ENCODE results near the gene ASCL5.

ASCL5 gene

DNA sequence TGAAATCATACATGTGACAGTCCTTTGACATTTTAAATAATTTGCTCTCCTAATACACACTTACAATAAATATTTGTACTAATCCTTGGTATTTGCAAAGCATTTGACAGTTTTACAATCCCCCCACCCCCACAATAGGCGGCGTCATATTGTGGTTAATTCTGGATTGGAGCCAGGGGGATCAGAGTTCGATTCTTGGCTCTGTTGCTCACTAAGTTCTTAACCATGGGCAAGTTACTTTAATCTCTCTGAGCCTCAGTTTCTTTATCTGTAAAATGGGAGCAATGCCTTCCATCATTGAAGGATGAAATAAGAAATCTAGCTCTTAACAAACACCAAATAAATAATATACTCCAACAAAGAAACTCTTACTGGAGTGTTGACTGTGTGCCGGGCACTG is 38.6 kb downstream of the ASCL5 start:
- TF ChIP-seq, protein P1, sequence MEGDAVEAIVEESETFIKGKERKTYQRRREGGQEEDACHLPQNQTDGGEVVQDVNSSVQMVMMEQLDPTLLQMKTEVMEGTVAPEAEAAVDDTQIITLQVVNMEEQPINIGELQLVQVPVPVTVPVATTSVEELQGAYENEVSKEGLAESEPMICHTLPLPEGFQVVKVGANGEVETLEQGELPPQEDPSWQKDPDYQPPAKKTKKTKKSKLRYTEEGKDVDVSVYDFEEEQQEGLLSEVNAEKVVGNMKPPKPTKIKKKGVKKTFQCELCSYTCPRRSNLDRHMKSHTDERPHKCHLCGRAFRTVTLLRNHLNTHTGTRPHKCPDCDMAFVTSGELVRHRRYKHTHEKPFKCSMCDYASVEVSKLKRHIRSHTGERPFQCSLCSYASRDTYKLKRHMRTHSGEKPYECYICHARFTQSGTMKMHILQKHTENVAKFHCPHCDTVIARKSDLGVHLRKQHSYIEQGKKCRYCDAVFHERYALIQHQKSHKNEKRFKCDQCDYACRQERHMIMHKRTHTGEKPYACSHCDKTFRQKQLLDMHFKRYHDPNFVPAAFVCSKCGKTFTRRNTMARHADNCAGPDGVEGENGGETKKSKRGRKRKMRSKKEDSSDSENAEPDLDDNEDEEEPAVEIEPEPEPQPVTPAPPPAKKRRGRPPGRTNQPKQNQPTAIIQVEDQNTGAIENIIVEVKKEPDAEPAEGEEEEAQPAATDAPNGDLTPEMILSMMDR (conservative IDR thresholded peaks at IDR 0.05; ENCODE audit: low read depth, low read length) = no peak
- H3K4me3 ChIP-seq (ENCODE audit: low read depth, low read length) = no peak overlapping the region
- DNase-seq (ENCODE audit: low read depth) = no peak

DNA sequence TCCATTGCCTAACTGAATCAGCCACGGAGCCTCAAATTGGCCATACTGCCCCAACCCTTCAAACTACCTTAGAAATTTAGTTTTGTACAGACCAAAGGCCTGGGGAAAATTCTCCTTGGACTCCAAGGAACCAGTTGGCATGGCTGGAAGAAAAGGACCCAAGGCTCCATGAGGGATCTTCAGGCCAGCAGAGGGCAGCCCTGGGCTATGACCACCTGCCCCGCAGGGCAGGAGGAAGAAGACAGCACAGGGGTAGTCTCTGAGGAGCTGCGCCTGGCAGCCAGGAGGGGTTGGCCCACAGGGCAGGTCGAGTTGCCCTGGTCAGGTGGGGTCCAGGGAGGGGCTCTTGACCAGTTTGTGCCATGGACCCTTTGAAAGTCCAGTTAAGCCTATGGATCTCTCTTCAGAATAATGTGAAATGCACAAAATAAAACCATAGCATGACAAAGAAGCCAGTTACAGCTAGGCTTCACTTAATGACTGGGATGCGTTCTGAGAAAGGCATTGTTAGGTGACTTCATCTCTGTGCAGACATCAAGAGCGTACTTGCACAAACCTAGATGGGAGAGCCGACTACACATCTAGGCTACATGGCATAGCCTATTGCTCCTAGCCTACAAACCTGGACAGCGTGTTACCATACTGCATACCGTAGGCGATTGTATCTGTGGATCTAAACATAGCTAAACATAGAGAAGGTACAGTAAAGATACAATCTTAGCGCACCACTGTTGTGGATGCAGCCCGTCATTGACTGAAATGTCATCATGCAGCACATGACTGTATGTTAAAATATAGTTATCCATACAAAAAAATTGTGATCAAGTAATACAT is 40.9 kb downstream of the ASCL5 start:
- TF ChIP-seq, protein P1 (conservative IDR thresholded peaks at IDR 0.05; ENCODE audit: low read depth, low read length) = peak; percentile 86
- H3K4me3 ChIP-seq (ENCODE audit: low read depth, low read length) = no peak overlapping the region
- DNase-seq (ENCODE audit: low read depth) = peak; percentile 64

DNA sequence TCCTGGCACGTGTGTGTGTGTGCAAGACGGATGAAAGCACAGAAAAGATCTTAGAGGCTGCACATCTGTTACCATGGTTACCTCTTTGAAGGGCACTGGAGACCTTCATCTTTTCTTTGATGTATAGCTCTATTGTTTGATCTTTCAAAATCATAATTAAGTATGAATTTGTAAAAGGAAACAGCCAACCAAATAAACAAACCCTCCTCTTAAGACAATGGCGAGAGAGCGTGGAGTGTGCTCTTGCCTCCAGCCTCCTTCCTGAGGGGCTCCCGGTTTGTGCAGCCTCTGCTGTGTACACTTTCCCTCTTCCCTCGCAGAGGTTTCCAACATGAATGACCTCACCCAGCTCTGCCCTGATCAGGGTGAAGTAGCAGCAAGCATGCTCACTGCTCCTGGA is 42.7 kb downstream of the ASCL5 start:
- H3K4me3 ChIP-seq (ENCODE audit: low read depth, low read length) = no peak overlapping the region
- TF ChIP-seq, protein P1 (conservative IDR thresholded peaks at IDR 0.05; ENCODE audit: low read depth, low read length) = no peak
- DNase-seq (ENCODE audit: low read depth) = no peak

DNA sequence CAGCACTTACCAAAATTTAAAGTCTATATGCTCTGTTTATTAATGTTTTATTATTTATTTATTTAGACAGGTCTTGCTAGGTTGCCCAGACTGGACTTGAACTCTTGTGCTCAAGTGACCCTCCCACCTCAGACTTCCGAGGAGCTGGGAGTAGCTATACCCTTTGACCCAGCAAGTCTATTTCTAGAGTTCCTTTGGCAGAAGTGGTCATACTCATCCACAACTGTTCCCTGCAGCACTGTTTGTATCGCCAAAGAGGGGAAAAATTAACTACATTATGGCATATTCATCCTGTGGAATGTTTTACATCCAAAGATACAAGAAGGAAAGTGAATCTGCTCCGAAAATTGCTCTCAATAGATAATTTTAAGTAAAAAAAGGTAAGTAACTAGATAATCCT is 43.2 kb downstream of the ASCL5 start:
- DNase-seq (ENCODE audit: low read depth) = no peak
- H3K4me3 ChIP-seq (ENCODE audit: low read depth, low read length) = no peak overlapping the region
- TF ChIP-seq, protein P1 (conservative IDR thresholded peaks at IDR 0.05; ENCODE audit: low read depth, low read length) = no peak

DNA sequence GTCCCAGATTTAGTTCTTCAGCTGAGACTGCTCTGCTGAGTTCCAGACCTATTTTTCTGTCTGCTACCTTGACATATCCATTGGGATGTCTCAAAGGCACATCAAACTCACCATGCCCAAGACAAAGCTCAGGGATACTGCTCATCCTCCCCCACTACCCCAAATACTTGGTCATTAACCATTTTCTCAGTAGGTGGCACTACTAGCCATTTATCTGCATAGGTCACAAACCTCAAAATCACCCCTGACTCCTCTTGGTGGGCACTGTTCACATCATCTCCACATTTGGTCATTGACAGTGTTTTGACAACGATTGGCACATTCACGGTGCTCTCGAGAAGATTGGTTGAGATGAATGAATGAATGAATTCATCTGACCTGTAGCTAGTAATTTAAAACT is 46.8 kb downstream of the ASCL5 start:
- DNase-seq (ENCODE audit: low read depth) = no peak
- TF ChIP-seq, protein P1 (conservative IDR thresholded peaks at IDR 0.05; ENCODE audit: low read depth, low read length) = no peak
- no peak overlapping the region for H3K4me3 ChIP-seq (ENCODE audit: low read depth, low read length)

DNA sequence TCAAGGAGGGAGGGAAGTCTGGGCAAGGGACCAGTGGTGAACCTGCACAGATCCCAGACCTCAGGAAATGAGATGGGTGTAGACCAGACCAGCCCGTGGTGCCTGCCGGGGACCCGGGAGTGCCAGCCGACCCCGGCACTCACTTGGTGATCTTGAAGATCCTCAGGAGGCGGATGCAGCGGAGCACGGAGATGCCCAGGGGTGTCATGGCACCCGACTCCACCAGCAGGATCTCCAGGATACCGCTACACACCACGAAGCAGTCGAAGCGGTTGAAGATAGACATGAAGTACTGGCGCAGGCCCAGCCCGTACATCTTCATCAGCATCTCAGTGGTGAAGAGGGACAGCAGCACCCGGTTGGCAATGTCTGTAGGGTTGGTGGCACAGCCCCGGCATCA is 49.2 kb downstream of the ASCL5 start:
- DNase-seq (ENCODE audit: low read depth) = no peak
- TF ChIP-seq, protein P1 (conservative IDR thresholded peaks at IDR 0.05; ENCODE audit: low read depth, low read length) = no peak
- no peak overlapping the region for H3K4me3 ChIP-seq (ENCODE audit: low read depth, low read length)

DNA sequence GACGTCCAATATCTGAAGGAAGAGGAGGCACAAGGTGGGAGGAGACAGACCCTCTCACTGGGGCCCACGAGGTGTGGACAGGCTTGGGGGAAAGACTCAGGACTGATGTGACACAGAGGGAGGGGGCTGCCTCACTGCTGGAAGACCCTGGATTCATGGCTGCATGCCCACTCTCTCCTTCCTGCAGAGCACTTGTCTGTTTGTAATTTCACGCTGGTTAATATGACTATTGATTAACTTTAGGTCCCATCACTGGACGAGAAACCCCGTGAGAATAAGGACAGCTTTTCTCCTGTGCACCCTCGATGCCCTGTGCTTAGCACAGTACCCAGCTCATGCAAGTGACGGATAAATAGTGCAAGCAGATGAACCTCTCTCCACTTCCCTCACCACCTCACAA is 49.9 kb downstream of the ASCL5 start:
- no peak overlapping the region for H3K4me3 ChIP-seq (ENCODE audit: low read depth, low read length)
- TF ChIP-seq, protein P1 (conservative IDR thresholded peaks at IDR 0.05; ENCODE audit: low read depth, low read length) = no peak
- no peak for DNase-seq (ENCODE audit: low read depth)

Data from choroid plexus epithelial cell (primary cell).